Calu3 (cell line): Measurements from ENCODE around the gene NCDN. TPM values are rescaled to one million over a fixed set of nuclear protein-coding genes. Genes with fewer than 3 reads are reported as not detected.

Experiments used
- BruUV-seq: library from RNA; stranded (reverse); fragments of 400-500 nt; replicated peaks from 2 replicates; lab custom pipeline; 2021; lab: Mats Ljungman, UMichigan
- CTCF ChIA-PET: fragments of 300-600 bp; sonication (Branson Sonifier 250); formaldehyde crosslinking; loops from one replicate; lab custom pipeline; 2022; ENCODE audit warnings: antibody characterized with exemption; lab: Charles Lee
- DNase-seq: peaks from one replicate; pipeline ENCODE4 v3.0.0; 2022
- H3K27ac Mint-ChIP-seq: one replicate; pipeline ENCODE4 v1.8.0; 2022; ENCODE audit warnings: mixed read lengths; ENCODE audit not compliant: unreplicated experiment
- H3K27me3 Mint-ChIP-seq: one replicate; pipeline ENCODE4 v1.8.0; 2022; ENCODE audit warnings: mixed read lengths; ENCODE audit not compliant: unreplicated experiment
- H3K36me3 Mint-ChIP-seq: one replicate; pipeline ENCODE4 v1.8.0; 2022; ENCODE audit warnings: mild to moderate bottlenecking, moderate library complexity, mixed read lengths; ENCODE audit not compliant: insufficient read depth, unreplicated experiment
- H3K4me1 Mint-ChIP-seq: one replicate; pipeline ENCODE4 v1.8.0; 2022; ENCODE audit warnings: mild to moderate bottlenecking, low read depth, mixed read lengths; ENCODE audit not compliant: unreplicated experiment
- H3K4me3 Mint-ChIP-seq: one replicate; pipeline ENCODE4 v1.8.0; 2022; ENCODE audit warnings: mild to moderate bottlenecking, low read depth, moderate library complexity, mixed read lengths; ENCODE audit not compliant: unreplicated experiment
- H3K9me3 Mint-ChIP-seq: one replicate; pipeline ENCODE4 v1.8.0; 2022; ENCODE audit warnings: low read depth, mixed read lengths; ENCODE audit not compliant: unreplicated experiment
- CTCF ChIP-seq: fragments of 200-600 bp; IDR thresholded peaks from one replicate; pipeline ENCODE4 v1.8.0; 2022; ENCODE audit warnings: antibody characterized with exemption; ENCODE audit not compliant: unreplicated experiment
- intact Hi-C: fragments of 100-400 bp; cut with micrococcal nuclease; formaldehyde crosslinking; loops from one replicate; pipeline ENCODE4 v1.10.0; 2022; ENCODE audit not compliant: unreplicated experiment
- total RNA-seq: library from RNA; stranded (reverse); gene quantifications from 2 replicates; pipeline ENCODE4 v1.2.3, GENCODE V29; 2022

NCDN gene
- total RNA-seq, 1 experiment from 2014 or later: 36.0 TPM

- H3K27me3 Mint-ChIP-seq: no peaks in the 10 kb centered on the region
- no TSS peak for BruUV-seq
- CTCF ChIA-PET: no interaction called here
Observed at GRCh38 chr1:35530168-35530567, 27.4 kb upstream of the NCDN start.

GRCh38 chr1:35530946-35531345 is 26.7 kb upstream of the NCDN start:
- CTCF ChIA-PET: no interaction called here
- intact Hi-C loops: no loop called here
- no TSS peak for BruUV-seq
- DNase-seq: no peak
- Mint-ChIP-seq H3K36me3 (peaks cover 21% of the 10 kb centered on the region), H3K27ac (no peak overlapping the region), H3K4me1 (no peaks in the 10 kb centered on the region), H3K27me3 (no peaks in the 10 kb centered on the region), H3K4me3 (no peak overlapping the region), H3K9me3 (peaks cover 17% of the 10 kb centered on the region)
- TF ChIP-seq CTCF: no peak

More at GRCh38 chr1:35530168-35530567, 27.4 kb upstream of the NCDN start:
- Mint-ChIP-seq H3K36me3 (peaks cover 21% of the 10 kb centered on the region), H3K4me3 (no peak overlapping the region), H3K4me1 (peaks cover 1% of the 10 kb centered on the region), H3K9me3 (peaks cover 17% of the 10 kb centered on the region), H3K27ac (no peak overlapping the region)
- intact Hi-C loops: no loop called here
- no peak for TF ChIP-seq CTCF
- no peak for DNase-seq

GRCh38 chr1:35531368-35531767 is 26.2 kb upstream of the NCDN start:
- peaks cover 20% of the 10 kb centered on the region for H3K36me3 Mint-ChIP-seq
- CTCF ChIA-PET: no interaction called here
- no peaks in the 10 kb centered on the region for H3K4me1 Mint-ChIP-seq
- no peaks in the 10 kb centered on the region for H3K27me3 Mint-ChIP-seq
- no peak for DNase-seq
- no peak for TF ChIP-seq CTCF
- no peak overlapping the region for H3K4me3 Mint-ChIP-seq
- intact Hi-C loops: no loop called here
- H3K9me3 Mint-ChIP-seq: peaks cover 17% of the 10 kb centered on the region
- no peak overlapping the region for H3K27ac Mint-ChIP-seq
- BruUV-seq: no TSS peak

- H3K4me3 Mint-ChIP-seq: no peak overlapping the region
- intact Hi-C loops: no loop called here
- H3K36me3 Mint-ChIP-seq: peaks cover 16% of the 10 kb centered on the region
- TF ChIP-seq CTCF: no peak
- H3K9me3 Mint-ChIP-seq: peaks cover 15% of the 10 kb centered on the region
- H3K27ac Mint-ChIP-seq: no peak overlapping the region
- H3K4me1 Mint-ChIP-seq: no peaks in the 10 kb centered on the region
- no peaks in the 10 kb centered on the region for H3K27me3 Mint-ChIP-seq
- no peak for DNase-seq
- BruUV-seq: no TSS peak
- CTCF ChIA-PET: no interaction called here
Observed at GRCh38 chr1:35532497-35533223, 24.9 kb upstream of the NCDN start.
